HG03175 (cell line): ENCODE results near the gene CATSPER3.

Source experiments
- ATAC-seq: cut with Tn5 transposase; IDR thresholded peaks from one replicate; pipeline ENCODE4 v1.9.1; 2021; ENCODE audit warnings: mild to moderate bottlenecking, moderate library complexity; ENCODE audit not compliant: unreplicated experiment

CATSPER3 gene

GRCh38 chr5:134967607-134968006 lies at the start of gene CATSPER3:
TSS of gene CATSPER3 (plus strand) at chr5:134967907. CDS start at chr5:134967992, 85 bp downstream.
- no peak for ATAC-seq

- no peak for ATAC-seq
These were observed 48.8 kb upstream of the CATSPER3 start for GRCh38 chr5:134918861-134919260.

GRCh38 chr5:134920848-134921575 lies 46.7 kb upstream of the CATSPER3 start:
- no peak for ATAC-seq

GRCh38 chr5:134932508-134932907 lies 35.2 kb upstream of the CATSPER3 start:
- no peak for ATAC-seq

- no peak for ATAC-seq
These were observed 33.5 kb upstream of the CATSPER3 start for GRCh38 chr5:134934202-134934601.

GRCh38 chr5:134935711-134936602 lies 31.8 kb upstream of the CATSPER3 start:
- no peak for ATAC-seq

GRCh38 chr5:134937526-134937925 lies 30.2 kb upstream of the CATSPER3 start:
- no peak for ATAC-seq

GRCh38 chr5:134938030-134938429 lies 29.7 kb upstream of the CATSPER3 start:
- ATAC-seq: no peak

- ATAC-seq: no peak
These were observed 28.2 kb upstream of the CATSPER3 start for GRCh38 chr5:134939500-134939899.

GRCh38 chr5:134943547-134943946 lies 24.2 kb upstream of the CATSPER3 start:
- ATAC-seq: no peak

GRCh38 chr5:134944630-134945029 lies 23.1 kb upstream of the CATSPER3 start:
- no peak for ATAC-seq

- ATAC-seq: no peak
These were observed 22.7 kb upstream of the CATSPER3 start for GRCh38 chr5:134945041-134945440.

- ATAC-seq: no peak
These were observed 18.8 kb upstream of the CATSPER3 start for GRCh38 chr5:134948911-134949310.

- no peak for ATAC-seq
These were observed 18.4 kb upstream of the CATSPER3 start for GRCh38 chr5:134949316-134949715.

GRCh38 chr5:134957920-134958608 lies 9.6 kb upstream of the CATSPER3 start:
- no peak for ATAC-seq

- ATAC-seq: no peak
These were observed 9.0 kb upstream of the CATSPER3 start for GRCh38 chr5:134958755-134959154.

- no peak for ATAC-seq
These were observed 4.6 kb upstream of the CATSPER3 start for GRCh38 chr5:134963098-134963497.

GRCh38 chr5:134964359-134965270 lies 3.1 kb upstream of the CATSPER3 start:
- no peak for ATAC-seq

- ATAC-seq: no peak
These were observed 2.4 kb upstream of the CATSPER3 start for GRCh38 chr5:134965271-134965825.

- no peak for ATAC-seq
These were observed 348 bp downstream of the CATSPER3 start for GRCh38 chr5:134968055-134968454.
